HEK293 (cell line): ENCODE results near the gene RPS21.
A peak's percentile ranks its signal among the peaks of the same experiment; 100 is the strongest.

Experiments used
- BCL11A ChIP-seq: fragments of 450-650 bp; formaldehyde crosslinking; IDR thresholded peaks from 2 replicates; pipeline ENCODE4 v1.5.1; 2016; ENCODE audit warnings: low read depth, missing biosample characterization, missing genetic modification characterization
- GLIS2 ChIP-seq: fragments of 450-650 bp; formaldehyde crosslinking; IDR thresholded peaks from 2 replicates; pipeline ENCODE4 v1.5.1; 2016; ENCODE audit warnings: missing biosample characterization, missing genetic modification characterization
- MZF1 ChIP-seq: fragments of 450-650 bp; formaldehyde crosslinking; IDR thresholded peaks from 2 replicates; pipeline ENCODE4 v1.5.1; 2017; ENCODE audit warnings: missing biosample characterization, missing genetic modification characterization, borderline replicate concordance
- SETDB1 ChIP-seq: IDR thresholded peaks from one replicate; pipeline ENCODE4 v1.6.1; 2017; ENCODE audit warnings: mild to moderate bottlenecking, low read length, moderate library complexity, mixed read lengths; ENCODE audit not compliant: insufficient read length
- SP2 ChIP-seq: fragments of 450-650 bp; formaldehyde crosslinking; IDR thresholded peaks from 2 replicates; pipeline ENCODE4 v1.5.1; 2016; ENCODE audit warnings: missing biosample characterization, missing genetic modification characterization
- TCF7L2 ChIP-seq: IDR thresholded peaks from 2 replicates; pipeline ENCODE4 v1.6.1; 2011; ENCODE audit warnings: low read depth, mild to moderate bottlenecking, inconsistent platforms, low read length, moderate library complexity, borderline replicate concordance
- ZFHX2 ChIP-seq: fragments of 450-650 bp; formaldehyde crosslinking; conservative IDR thresholded peaks from 2 replicates; pipeline ENCODE4 v1.5.1; 2016; ENCODE audit warnings: missing biosample characterization, missing genetic modification characterization
- ZNF132 ChIP-seq: fragments of 450-650 bp; formaldehyde crosslinking; IDR thresholded peaks from 2 replicates; pipeline ENCODE4 v1.5.1; 2017; ENCODE audit warnings: missing biosample characterization, missing genetic modification characterization, borderline replicate concordance
- ZNF2 ChIP-seq: fragments of 450-650 bp; formaldehyde crosslinking; IDR thresholded peaks from 2 replicates; pipeline ENCODE4 v1.5.1; 2016; ENCODE audit warnings: missing biosample characterization, missing genetic modification characterization
- ZNF23 ChIP-seq: fragments of 450-650 bp; formaldehyde crosslinking; IDR thresholded peaks from 2 replicates; pipeline ENCODE4 v1.5.1; 2016; ENCODE audit warnings: missing biosample characterization, missing genetic modification characterization, borderline replicate concordance
- ZNF274 ChIP-seq, 2 experiments: fragments of 200-500 bp in 1 of 2; fragments of 450-650 bp in 1 of 2; sonication (Bioruptor generic) in 1 of 2; formaldehyde crosslinking in 1 of 2; IDR thresholded peaks; 2 replicates each; pipeline versions ENCODE4 v1.5.1 to v1.6.1; 2014 to 2016; ENCODE audit warnings: borderline replicate concordance in 1 of 2, inconsistent platforms in 1 of 2, low read length in 1 of 2, missing biosample characterization in 1 of 2, missing genetic modification characterization in 1 of 2
- ZNF530 ChIP-seq: fragments of 450-650 bp; formaldehyde crosslinking; IDR thresholded peaks from 2 replicates; pipeline ENCODE4 v1.5.1; 2016; ENCODE audit warnings: low read depth, missing biosample characterization, missing genetic modification characterization
- ZNF629 ChIP-seq: fragments of 450-650 bp; formaldehyde crosslinking; IDR thresholded peaks from 2 replicates; pipeline ENCODE4 v1.5.1; 2017; ENCODE audit warnings: missing biosample characterization, missing genetic modification characterization
- ZNF76 ChIP-seq: fragments of 450-650 bp; formaldehyde crosslinking; IDR thresholded peaks from 2 replicates; pipeline ENCODE4; 2016; ENCODE audit warnings: low read depth, missing biosample characterization, missing genetic modification characterization, borderline replicate concordance
- ZNF768 ChIP-seq: fragments of 450-650 bp; formaldehyde crosslinking; IDR thresholded peaks from 2 replicates; pipeline ENCODE4 v1.5.1; 2018; ENCODE audit warnings: missing biosample characterization, mild to moderate bottlenecking, missing genetic modification characterization
- ZNF777 ChIP-seq: fragments of 450-650 bp; formaldehyde crosslinking; IDR thresholded peaks from 2 replicates; pipeline ENCODE4 v1.5.1; 2017; ENCODE audit warnings: missing biosample characterization, missing genetic modification characterization, borderline replicate concordance
- ZNF785 ChIP-seq: fragments of 450-650 bp; formaldehyde crosslinking; IDR thresholded peaks from 2 replicates; pipeline ENCODE4 v1.5.1; 2016; ENCODE audit warnings: missing biosample characterization, missing genetic modification characterization
- ZSCAN23 ChIP-seq: fragments of 450-650 bp; formaldehyde crosslinking; IDR thresholded peaks from 2 replicates; pipeline ENCODE4 v1.5.1; 2016; ENCODE audit warnings: missing biosample characterization, missing genetic modification characterization
- TF ChIP-seq, protein P1 (sequence below): fragments of 450-650 bp; formaldehyde crosslinking; conservative IDR thresholded peaks from 2 replicates; pipeline ENCODE4 v1.5.1; 2016; ENCODE audit warnings: low read depth, missing biosample characterization, missing genetic modification characterization
- TF ChIP-seq, protein P2 (sequence below): fragments of 450-650 bp; formaldehyde crosslinking; IDR thresholded peaks from 2 replicates; pipeline ENCODE4 v1.5.1; 2016; ENCODE audit warnings: missing biosample characterization, missing genetic modification characterization
- TF ChIP-seq, protein P3 (sequence below): fragments of 450-650 bp; formaldehyde crosslinking; IDR thresholded peaks from 2 replicates; pipeline ENCODE4 v1.5.1; 2016; ENCODE audit warnings: missing biosample characterization, missing genetic modification characterization
- TF ChIP-seq, protein P4 (sequence below): fragments of 450-650 bp; formaldehyde crosslinking; IDR thresholded peaks from 2 replicates; pipeline ENCODE4 v1.5.1; 2016; ENCODE audit warnings: missing biosample characterization, missing genetic modification characterization
- TF ChIP-seq, protein P5 (sequence below): fragments of 450-650 bp; formaldehyde crosslinking; IDR thresholded peaks from 2 replicates; pipeline ENCODE4 v1.5.1; 2017; ENCODE audit warnings: missing biosample characterization, missing genetic modification characterization
- TF ChIP-seq, protein P6 (sequence below): fragments of 450-650 bp; formaldehyde crosslinking; IDR thresholded peaks from 2 replicates; pipeline ENCODE4 v1.5.1; 2017; ENCODE audit warnings: missing biosample characterization, missing genetic modification characterization

The RPS21 gene

DNA sequence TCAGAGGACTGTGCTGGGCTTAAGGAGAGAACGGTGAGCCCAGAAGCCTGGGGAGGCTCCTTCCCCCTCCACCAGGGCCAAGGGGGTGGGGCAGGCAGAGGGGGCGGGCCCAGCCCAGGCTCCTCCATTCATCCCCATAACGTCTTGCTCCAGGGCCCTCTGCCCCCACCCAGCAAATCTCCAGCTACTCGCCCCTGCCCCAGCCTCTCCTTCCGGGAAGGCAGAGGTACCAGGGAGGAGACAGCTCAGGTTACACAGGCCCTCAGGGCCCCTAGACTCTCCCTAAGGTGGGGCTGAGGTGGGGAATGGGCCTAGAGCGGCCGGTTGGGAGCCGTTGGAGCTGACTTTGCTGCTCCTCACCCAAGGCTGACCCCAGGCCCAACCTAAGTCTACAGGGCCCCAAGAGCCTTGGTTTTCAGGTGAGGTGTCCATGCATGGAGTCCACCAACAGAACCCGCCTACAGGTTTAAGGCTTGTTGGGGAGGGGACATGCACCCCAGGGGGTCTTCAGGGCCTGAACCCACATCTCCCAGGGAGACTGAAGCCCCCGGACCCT, 21.0 kb upstream of the RPS21 start (continued):
- TF ChIP-seq, protein P1, sequence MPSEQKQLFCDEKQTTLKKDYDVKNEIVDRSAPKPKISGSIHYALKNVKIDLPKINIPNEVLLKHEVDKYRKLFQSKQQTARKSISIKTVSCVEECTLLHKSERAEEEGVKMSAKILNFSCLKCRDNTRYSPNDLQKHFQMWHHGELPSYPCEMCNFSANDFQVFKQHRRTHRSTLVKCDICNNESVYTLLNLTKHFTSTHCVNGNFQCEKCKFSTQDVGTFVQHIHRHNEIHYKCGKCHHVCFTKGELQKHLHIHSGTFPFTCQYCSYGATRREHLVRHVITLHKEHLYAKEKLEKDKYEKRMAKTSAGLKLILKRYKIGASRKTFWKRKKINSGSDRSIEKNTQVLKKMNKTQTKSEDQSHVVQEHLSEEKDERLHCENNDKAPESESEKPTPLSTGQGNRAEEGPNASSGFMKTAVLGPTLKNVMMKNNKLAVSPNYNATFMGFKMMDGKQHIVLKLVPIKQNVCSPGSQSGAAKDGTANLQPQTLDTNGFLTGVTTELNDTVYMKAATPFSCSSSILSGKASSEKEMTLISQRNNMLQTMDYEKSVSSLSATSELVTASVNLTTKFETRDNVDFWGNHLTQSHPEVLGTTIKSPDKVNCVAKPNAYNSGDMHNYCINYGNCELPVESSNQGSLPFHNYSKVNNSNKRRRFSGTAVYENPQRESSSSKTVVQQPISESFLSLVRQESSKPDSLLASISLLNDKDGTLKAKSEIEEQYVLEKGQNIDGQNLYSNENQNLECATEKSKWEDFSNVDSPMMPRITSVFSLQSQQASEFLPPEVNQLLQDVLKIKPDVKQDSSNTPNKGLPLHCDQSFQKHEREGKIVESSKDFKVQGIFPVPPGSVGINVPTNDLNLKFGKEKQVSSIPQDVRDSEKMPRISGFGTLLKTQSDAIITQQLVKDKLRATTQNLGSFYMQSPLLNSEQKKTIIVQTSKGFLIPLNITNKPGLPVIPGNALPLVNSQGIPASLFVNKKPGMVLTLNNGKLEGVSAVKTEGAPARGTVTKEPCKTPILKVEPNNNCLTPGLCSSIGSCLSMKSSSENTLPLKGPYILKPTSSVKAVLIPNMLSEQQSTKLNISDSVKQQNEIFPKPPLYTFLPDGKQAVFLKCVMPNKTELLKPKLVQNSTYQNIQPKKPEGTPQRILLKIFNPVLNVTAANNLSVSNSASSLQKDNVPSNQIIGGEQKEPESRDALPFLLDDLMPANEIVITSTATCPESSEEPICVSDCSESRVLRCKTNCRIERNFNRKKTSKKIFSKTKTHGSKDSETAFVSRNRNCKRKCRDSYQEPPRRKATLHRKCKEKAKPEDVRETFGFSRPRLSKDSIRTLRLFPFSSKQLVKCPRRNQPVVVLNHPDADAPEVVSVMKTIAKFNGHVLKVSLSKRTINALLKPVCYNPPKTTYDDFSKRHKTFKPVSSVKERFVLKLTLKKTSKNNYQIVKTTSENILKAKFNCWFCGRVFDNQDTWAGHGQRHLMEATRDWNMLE (tag by site-specific recombination), result no peak
- no peak for TF ChIP-seq ZNF274 (IDR thresholded peaks at IDR 0.05; ENCODE audit: low read length)
- no peak for TF ChIP-seq ZNF274 (tag by site-specific recombination; IDR thresholded peaks at IDR 0.05; ENCODE audit: borderline replicate concordance)
- 0 out of 2 replicates have a peak, but pooled peaks have one; percentile 22 for TF ChIP-seq ZNF2
- TF ChIP-seq TCF7L2, result no peak
- no peak for TF ChIP-seq ZNF132
- TF ChIP-seq ZNF785 (tag by site-specific recombination), result no peak
- 0 out of 2 replicates have a peak, but pooled peaks have one; percentile 42 for TF ChIP-seq MZF1 (tag by site-specific recombination)
- TF ChIP-seq ZNF23, result no peak
- TF ChIP-seq, protein P2, sequence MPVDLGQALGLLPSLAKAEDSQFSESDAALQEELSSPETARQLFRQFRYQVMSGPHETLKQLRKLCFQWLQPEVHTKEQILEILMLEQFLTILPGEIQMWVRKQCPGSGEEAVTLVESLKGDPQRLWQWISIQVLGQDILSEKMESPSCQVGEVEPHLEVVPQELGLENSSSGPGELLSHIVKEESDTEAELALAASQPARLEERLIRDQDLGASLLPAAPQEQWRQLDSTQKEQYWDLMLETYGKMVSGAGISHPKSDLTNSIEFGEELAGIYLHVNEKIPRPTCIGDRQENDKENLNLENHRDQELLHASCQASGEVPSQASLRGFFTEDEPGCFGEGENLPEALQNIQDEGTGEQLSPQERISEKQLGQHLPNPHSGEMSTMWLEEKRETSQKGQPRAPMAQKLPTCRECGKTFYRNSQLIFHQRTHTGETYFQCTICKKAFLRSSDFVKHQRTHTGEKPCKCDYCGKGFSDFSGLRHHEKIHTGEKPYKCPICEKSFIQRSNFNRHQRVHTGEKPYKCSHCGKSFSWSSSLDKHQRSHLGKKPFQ (tag by site-specific recombination), result no peak
- no peak; the same call in 1 of the 2 replicates for TF ChIP-seq ZNF76
- peak; percentile 63 for TF ChIP-seq BCL11A (tag by site-specific recombination)
- no peak for TF ChIP-seq ZSCAN23
- no peak for TF ChIP-seq ZNF777
- no peak for TF ChIP-seq ZFHX2 (tag by site-specific recombination)
- no peak for TF ChIP-seq ZNF530
- TF ChIP-seq, protein P3, sequence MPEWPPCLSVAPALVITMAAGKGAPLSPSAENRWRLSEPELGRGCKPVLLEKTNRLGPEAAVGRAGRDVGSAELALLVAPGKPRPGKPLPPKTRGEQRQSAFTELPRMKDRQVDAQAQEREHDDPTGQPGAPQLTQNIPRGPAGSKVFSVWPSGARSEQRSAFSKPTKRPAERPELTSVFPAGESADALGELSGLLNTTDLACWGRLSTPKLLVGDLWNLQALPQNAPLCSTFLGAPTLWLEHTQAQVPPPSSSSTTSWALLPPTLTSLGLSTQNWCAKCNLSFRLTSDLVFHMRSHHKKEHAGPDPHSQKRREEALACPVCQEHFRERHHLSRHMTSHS, result no peak
- TF ChIP-seq ZNF629 (tag by site-specific recombination), result no peak
- TF ChIP-seq, protein P4, sequence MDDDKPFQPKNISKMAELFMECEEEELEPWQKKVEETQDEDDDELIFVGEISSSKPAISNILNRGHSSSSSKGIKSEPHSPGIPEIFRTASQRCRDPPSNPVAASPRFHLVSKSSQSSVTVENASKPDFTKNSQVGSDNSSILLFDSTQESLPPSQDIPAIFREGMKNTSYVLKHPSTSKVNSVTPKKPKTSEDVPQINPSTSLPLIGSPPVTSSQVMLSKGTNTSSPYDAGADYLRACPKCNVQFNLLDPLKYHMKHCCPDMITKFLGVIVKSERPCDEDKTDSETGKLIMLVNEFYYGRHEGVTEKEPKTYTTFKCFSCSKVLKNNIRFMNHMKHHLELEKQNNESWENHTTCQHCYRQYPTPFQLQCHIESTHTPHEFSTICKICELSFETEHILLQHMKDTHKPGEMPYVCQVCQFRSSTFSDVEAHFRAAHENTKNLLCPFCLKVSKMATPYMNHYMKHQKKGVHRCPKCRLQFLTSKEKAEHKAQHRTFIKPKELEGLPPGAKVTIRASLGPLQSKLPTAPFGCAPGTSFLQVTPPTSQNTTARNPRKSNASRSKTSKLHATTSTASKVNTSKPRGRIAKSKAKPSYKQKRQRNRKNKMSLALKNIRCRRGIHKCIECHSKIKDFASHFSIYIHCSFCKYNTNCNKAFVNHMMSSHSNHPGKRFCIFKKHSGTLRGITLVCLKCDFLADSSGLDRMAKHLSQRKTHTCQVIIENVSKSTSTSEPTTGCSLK (tag by site-specific recombination), result no peak
- TF ChIP-seq GLIS2 (tag by site-specific recombination), result no peak
- TF ChIP-seq, protein P5, sequence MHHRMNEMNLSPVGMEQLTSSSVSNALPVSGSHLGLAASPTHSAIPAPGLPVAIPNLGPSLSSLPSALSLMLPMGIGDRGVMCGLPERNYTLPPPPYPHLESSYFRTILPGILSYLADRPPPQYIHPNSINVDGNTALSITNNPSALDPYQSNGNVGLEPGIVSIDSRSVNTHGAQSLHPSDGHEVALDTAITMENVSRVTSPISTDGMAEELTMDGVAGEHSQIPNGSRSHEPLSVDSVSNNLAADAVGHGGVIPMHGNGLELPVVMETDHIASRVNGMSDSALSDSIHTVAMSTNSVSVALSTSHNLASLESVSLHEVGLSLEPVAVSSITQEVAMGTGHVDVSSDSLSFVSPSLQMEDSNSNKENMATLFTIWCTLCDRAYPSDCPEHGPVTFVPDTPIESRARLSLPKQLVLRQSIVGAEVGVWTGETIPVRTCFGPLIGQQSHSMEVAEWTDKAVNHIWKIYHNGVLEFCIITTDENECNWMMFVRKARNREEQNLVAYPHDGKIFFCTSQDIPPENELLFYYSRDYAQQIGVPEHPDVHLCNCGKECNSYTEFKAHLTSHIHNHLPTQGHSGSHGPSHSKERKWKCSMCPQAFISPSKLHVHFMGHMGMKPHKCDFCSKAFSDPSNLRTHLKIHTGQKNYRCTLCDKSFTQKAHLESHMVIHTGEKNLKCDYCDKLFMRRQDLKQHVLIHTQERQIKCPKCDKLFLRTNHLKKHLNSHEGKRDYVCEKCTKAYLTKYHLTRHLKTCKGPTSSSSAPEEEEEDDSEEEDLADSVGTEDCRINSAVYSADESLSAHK (tag by site-specific recombination), result peak; percentile 6; the same call in 1 of the 2 replicates
- peak; percentile 30 for TF ChIP-seq SP2 (tag by site-specific recombination)
- TF ChIP-seq ZNF768 (tag by site-specific recombination), result no peak
- no peak for TF ChIP-seq SETDB1
- TF ChIP-seq, protein P6, sequence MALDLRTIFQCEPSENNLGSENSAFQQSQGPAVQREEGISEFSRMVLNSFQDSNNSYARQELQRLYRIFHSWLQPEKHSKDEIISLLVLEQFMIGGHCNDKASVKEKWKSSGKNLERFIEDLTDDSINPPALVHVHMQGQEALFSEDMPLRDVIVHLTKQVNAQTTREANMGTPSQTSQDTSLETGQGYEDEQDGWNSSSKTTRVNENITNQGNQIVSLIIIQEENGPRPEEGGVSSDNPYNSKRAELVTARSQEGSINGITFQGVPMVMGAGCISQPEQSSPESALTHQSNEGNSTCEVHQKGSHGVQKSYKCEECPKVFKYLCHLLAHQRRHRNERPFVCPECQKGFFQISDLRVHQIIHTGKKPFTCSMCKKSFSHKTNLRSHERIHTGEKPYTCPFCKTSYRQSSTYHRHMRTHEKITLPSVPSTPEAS (tag by site-specific recombination), result no peak
